Loucy (cell line): ENCODE results near the gene AIRE.

Experiments used
- H2AFZ ChIP-seq: fragments of 200-600 bp; sonication (generic); 2 replicates; pipeline ENCODE4 v1.6.0; 2016; ENCODE audit warnings: antibody characterized with exemption, mild to moderate bottlenecking, low read length, moderate library complexity
- H3F3A ChIP-seq: fragments of 200-600 bp; 2 replicates; pipeline ENCODE4 v1.6.0; 2016; ENCODE audit warnings: antibody characterized with exemption, low read depth, mild to moderate bottlenecking
- H3K27me3 ChIP-seq: fragments of 200-600 bp; sonication (generic); 2 replicates; pipeline ENCODE4 v1.6.1; 2014; ENCODE audit warnings: low read length, mild to moderate bottlenecking; ENCODE audit not compliant: insufficient read depth, poor library complexity, severe bottlenecking
- H3K36me3 ChIP-seq: fragments of 200-600 bp; sonication (generic); 2 replicates; pipeline ENCODE4 v1.6.1; 2016; ENCODE audit warnings: low read length; ENCODE audit not compliant: insufficient read depth
- H3K4me1 ChIP-seq: fragments of 200-600 bp; sonication (generic); 2 replicates; pipeline ENCODE4 v1.5.1; 2014; ENCODE audit warnings: low read length, mild to moderate bottlenecking; ENCODE audit not compliant: insufficient read depth, poor library complexity, severe bottlenecking
- H3K4me2 ChIP-seq: fragments of 200-600 bp; sonication (generic); 2 replicates; pipeline ENCODE4 v1.6.0; 2014; ENCODE audit warnings: antibody characterized with exemption, low read length, low read depth, mild to moderate bottlenecking; ENCODE audit not compliant: poor library complexity, severe bottlenecking
- H3K4me3 ChIP-seq: fragments of 200-600 bp; sonication (generic); 2 replicates; pipeline ENCODE4 v1.5.1; 2014; ENCODE audit warnings: low read length, mild to moderate bottlenecking, mixed read lengths; ENCODE audit not compliant: poor library complexity, severe bottlenecking
- H3K79me2 ChIP-seq: fragments of 200-600 bp; sonication (generic); 2 replicates; pipeline ENCODE4 v1.6.1; 2014; ENCODE audit warnings: low read length; ENCODE audit not compliant: insufficient read depth
- H3K9ac ChIP-seq: fragments of 200-600 bp; sonication (generic); 2 replicates; pipeline ENCODE4 v1.6.0; 2014; ENCODE audit warnings: mild to moderate bottlenecking, low read depth, low read length, moderate library complexity; ENCODE audit not compliant: poor library complexity, severe bottlenecking
- H3K9me2 ChIP-seq: fragments of 200-600 bp; sonication (generic); replicated peaks from 2 replicates; pipeline ENCODE4 v1.6.1; 2016; ENCODE audit warnings: low read depth, low read length, mixed read lengths
- H3K9me3 ChIP-seq: fragments of 200-600 bp; sonication (generic); 2 replicates; pipeline ENCODE4 v1.6.1; 2014; ENCODE audit warnings: mild to moderate bottlenecking, antibody characterized with exemption, low read length, low read depth; ENCODE audit not compliant: insufficient read depth
- H4K20me1 ChIP-seq: fragments of 200-600 bp; sonication (generic); 2 replicates; pipeline ENCODE4 v1.6.0; 2014; ENCODE audit warnings: antibody characterized with exemption, low read length, mild to moderate bottlenecking; ENCODE audit not compliant: insufficient read depth, poor library complexity, severe bottlenecking
- EZH2phosphoT487 ChIP-seq: fragments of 200-600 bp; IDR thresholded peaks from 2 replicates; pipeline ENCODE4 v1.6.1; 2018; ENCODE audit warnings: antibody characterized with exemption, mild to moderate bottlenecking, moderate library complexity, borderline replicate concordance
- TF ChIP-seq, protein P1 (sequence below): fragments of 200-600 bp; sonication (generic); conservative IDR thresholded peaks from 2 replicates; pipeline ENCODE4 v1.5.1; 2014; ENCODE audit warnings: mild to moderate bottlenecking, antibody characterized with exemption, low read length

The AIRE gene

DNA sequence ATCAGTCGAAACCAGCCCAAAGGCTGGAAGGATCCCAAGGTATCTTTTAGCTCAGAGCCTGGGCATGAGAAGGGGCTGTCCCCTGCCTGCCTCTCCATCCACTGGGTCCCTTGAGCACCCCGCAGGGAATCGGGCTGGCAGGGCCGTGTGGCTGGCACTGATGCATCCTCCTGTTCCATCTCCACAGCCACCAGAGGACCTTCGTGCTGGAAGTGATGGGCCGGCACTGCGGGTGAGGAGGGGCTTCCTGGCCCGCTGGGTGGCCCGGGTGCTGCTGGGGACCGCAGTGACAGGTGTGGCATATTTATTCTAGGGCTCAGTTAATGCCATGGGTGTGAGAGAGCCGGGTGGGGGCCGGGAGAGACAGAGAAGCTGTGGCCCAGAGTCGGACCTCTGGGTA, 27.8 kb downstream of the AIRE start:
- TF ChIP-seq EZH2phosphoT487, result no peak
- TF ChIP-seq, protein P1, sequence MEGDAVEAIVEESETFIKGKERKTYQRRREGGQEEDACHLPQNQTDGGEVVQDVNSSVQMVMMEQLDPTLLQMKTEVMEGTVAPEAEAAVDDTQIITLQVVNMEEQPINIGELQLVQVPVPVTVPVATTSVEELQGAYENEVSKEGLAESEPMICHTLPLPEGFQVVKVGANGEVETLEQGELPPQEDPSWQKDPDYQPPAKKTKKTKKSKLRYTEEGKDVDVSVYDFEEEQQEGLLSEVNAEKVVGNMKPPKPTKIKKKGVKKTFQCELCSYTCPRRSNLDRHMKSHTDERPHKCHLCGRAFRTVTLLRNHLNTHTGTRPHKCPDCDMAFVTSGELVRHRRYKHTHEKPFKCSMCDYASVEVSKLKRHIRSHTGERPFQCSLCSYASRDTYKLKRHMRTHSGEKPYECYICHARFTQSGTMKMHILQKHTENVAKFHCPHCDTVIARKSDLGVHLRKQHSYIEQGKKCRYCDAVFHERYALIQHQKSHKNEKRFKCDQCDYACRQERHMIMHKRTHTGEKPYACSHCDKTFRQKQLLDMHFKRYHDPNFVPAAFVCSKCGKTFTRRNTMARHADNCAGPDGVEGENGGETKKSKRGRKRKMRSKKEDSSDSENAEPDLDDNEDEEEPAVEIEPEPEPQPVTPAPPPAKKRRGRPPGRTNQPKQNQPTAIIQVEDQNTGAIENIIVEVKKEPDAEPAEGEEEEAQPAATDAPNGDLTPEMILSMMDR, result no peak
- Histone ChIP-seq H3K79me2 (no peaks in the 10 kb centered on the region; the same call in 1 of the 2 replicates), H3K9me3 (no peaks in the 10 kb centered on the region), H3K36me3 (peaks cover 74% of the 10 kb centered on the region; the same call in 1 of the 2 replicates), H3K9ac (no peak overlapping the region), H3K9me2 (no peaks in the 10 kb centered on the region), H2AFZ (no peak overlapping the region), H3K4me3 (no peak overlapping the region), H4K20me1 (peaks cover 4% of the 10 kb centered on the region), H3K4me1 (no peaks in the 10 kb centered on the region), H3K27me3 (no peaks in the 10 kb centered on the region), H3K4me2 (no peak overlapping the region), H3F3A (no peaks in the 10 kb centered on the region)

DNA sequence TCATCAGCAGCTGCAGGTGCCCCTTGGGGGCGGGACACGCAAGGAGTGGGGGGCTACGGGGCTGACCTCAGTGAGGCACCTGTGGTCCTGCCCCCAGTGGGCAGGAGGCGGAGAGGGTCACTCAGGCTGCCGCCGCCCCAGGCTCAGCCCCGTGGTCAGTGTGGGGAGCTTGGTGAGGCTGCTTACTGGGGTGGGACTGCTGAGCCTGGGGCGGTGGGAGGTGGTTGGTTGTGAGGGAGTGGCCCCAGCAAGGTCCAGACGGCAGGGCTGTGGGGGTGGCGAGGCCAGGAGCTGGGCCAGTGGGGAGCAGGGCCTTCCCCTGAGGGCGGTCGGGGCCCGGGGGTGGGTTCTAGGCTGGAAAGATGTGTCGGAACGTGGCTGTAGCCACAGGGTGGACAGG, 28.5 kb downstream of the AIRE start:
- Histone ChIP-seq H3K36me3 (peaks cover 71% of the 10 kb centered on the region; the same call in 1 of the 2 replicates), H3K27me3 (no peaks in the 10 kb centered on the region), H3F3A (no peaks in the 10 kb centered on the region), H4K20me1 (peaks cover 4% of the 10 kb centered on the region), H3K79me2 (no peaks in the 10 kb centered on the region; the same call in 1 of the 2 replicates), H3K9me3 (no peaks in the 10 kb centered on the region), H3K9me2 (no peaks in the 10 kb centered on the region), H3K4me3 (no peak overlapping the region), H3K9ac (no peak overlapping the region), H2AFZ (no peak overlapping the region), H3K4me1 (no peaks in the 10 kb centered on the region), H3K4me2 (no peak overlapping the region)
- TF ChIP-seq, protein P1, result no peak
- TF ChIP-seq EZH2phosphoT487, result no peak

DNA sequence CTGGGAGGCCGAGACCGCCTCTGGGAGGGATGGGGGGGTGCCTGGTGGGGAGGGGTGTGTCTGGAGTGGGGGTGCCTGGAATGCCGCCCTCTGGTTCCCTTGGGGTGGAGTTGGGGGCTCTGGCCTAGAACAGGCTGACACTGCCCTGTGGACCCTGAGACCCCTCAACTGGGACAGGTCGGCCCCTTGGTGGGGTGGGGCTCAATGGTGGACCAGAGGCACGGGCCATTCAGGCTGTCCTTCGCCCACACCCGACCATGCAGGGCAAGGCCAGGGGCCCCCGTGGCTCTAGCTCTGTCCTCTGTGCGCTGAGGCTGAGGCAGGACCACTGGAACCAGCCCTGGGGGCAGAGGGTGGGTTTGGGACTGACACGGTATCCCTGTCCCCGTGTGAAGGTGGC, 28.9 kb downstream of the AIRE start:
- no peak overlapping the region for H3K9ac ChIP-seq
- no peak overlapping the region for H3K4me3 ChIP-seq
- no peak overlapping the region for H2AFZ ChIP-seq
- H4K20me1 ChIP-seq, result peaks cover 4% of the 10 kb centered on the region
- no peaks in the 10 kb centered on the region; the same call in 1 of the 2 replicates for H3K79me2 ChIP-seq
- TF ChIP-seq, protein P1, result no peak
- no peak for TF ChIP-seq EZH2phosphoT487
- H3K9me3 ChIP-seq, result no peaks in the 10 kb centered on the region
- no peaks in the 10 kb centered on the region for H3K27me3 ChIP-seq
- no peak overlapping the region for H3K4me2 ChIP-seq
- H3F3A ChIP-seq, result no peaks in the 10 kb centered on the region
- H3K36me3 ChIP-seq, result peaks cover 71% of the 10 kb centered on the region; the same call in 1 of the 2 replicates
- no peaks in the 10 kb centered on the region for H3K9me2 ChIP-seq
- H3K4me1 ChIP-seq, result no peaks in the 10 kb centered on the region
